Left lung (tissue), 10 donors: ENCODE results near the gene CLCN2. TPM values are rescaled to one million over a fixed set of nuclear protein-coding genes. Genes with fewer than 3 reads are reported as not detected.

Experiments
- ATAC-seq: fragments of 200-7000 bp; cut with Tn5 transposase; one replicate; pipeline ENCODE4 v1.9.1; 2020; ENCODE audit warnings: moderate library complexity
- DNase-seq, 4 donors: peaks; one replicate each; pipeline ENCODE4 v3.0.0-alpha.2; 2013 to 2020
- H3K27ac ChIP-seq, 2 donors: fragments of 200-600 bp; sonication (generic) in 1 of 2; one replicate each; pipeline versions ENCODE4 v1.5.0 to v1.8.0; 2020 to 2021
- H3K27me3 ChIP-seq, 2 donors: fragments of 200-600 bp; sonication (generic) in 1 of 2; one replicate each; pipeline versions ENCODE4 v1.5.0 to v1.8.0; 2020 to 2021
- H3K36me3 ChIP-seq, 2 donors: fragments of 200-600 bp; sonication (generic) in 1 of 2; one replicate each; pipeline versions ENCODE4 v1.5.0 to v1.8.0; 2020 to 2021
- H3K4me1 ChIP-seq, 2 donors: fragments of 200-600 bp; one replicate each; pipeline ENCODE4 v1.8.0; 2021
- H3K4me3 ChIP-seq, 2 donors: fragments of 200-600 bp; sonication (generic) in 1 of 2; one replicate each; pipeline versions ENCODE4 v1.5.0 to v1.8.0; 2020 to 2021; ENCODE audit warnings: mild to moderate bottlenecking in 1 of 2
- H3K9me3 ChIP-seq, 2 donors: fragments of 200-600 bp; sonication (generic) in 1 of 2; one replicate each; pipeline versions ENCODE4 v1.5.0 to v1.8.0; 2020 to 2021
- CTCF ChIP-seq, 2 donors: fragments of 200-600 bp; sonication (generic) in 1 of 2; IDR thresholded peaks; one replicate each; pipeline versions ENCODE4 v1.5.0 to v1.8.0; 2021; ENCODE audit warnings: antibody characterized with exemption in 2 of 2
- intact Hi-C, 2 donors: fragments of 100-400 bp; cut with DNase I; formaldehyde crosslinking; loops; one replicate each; pipeline versions ENCODE4 v1.11.2 to v1.14.2; 2022
- polyA plus RNA-seq, 6 donors: library from polyadenylated mRNA; unstranded; fragments of 120-200 nt; gene quantifications; one replicate each; pipeline ENCODE4 v1.2.1, GENCODE V29; 2013; ENCODE audit not compliant: insufficient read length in 6 of 6
- total RNA-seq, 2 donors: library from RNA; stranded (reverse); fragmentation: NEBNext Ultra II Directional; extraction: Animal tissue kit (Norgen Biotek cat#: 25700); gene quantifications; one replicate each; pipeline ENCODE4 v1.2.1, GENCODE V29; 2021
- donor health status: DM: no; HTN: yes; CAD: no.
- donor health status: DM: no; HTN: no; CAD: no.

Gene CLCN2
- total and polyA plus RNA-seq, 8 donors: 4.4 to 12.0 (median 10.1) TPM

GRCh38 chr3:184335291-184335660 lies 26.1 kb downstream of the CLCN2 start:
- Histone ChIP-seq H3K4me3 (peak overlapping the region in 1 of 2 donors; percentile 84), H3K27ac (peak overlapping the region; percentile 89 to 90), H3K36me3 (peaks cover 18 to 52% of the 10 kb centered on the region in 2 donors), H3K4me1 (peaks cover 19 to 67% of the 10 kb centered on the region in 2 donors), H3K9me3 (no peaks in the 10 kb centered on the region), H3K27me3 (no peaks in the 10 kb centered on the region)
- TF ChIP-seq CTCF (IDR thresholded peaks at IDR 0.05): no peak
- ATAC-seq: peak; percentile 1
- intact Hi-C loops: no loop called here
- DNase-seq: no peak

- no peak overlapping the region for H3K4me3 ChIP-seq
- no peaks in the 10 kb centered on the region for H3K27me3 ChIP-seq
- DNase-seq (peak in 1 of 4 donors; percentile 40), ATAC-seq (no peak)
- no peaks in the 10 kb centered on the region for H3K9me3 ChIP-seq
- H3K36me3 ChIP-seq: peaks cover 18 to 58% of the 10 kb centered on the region in 2 donors
- H3K4me1 ChIP-seq: peaks cover 19 to 65% of the 10 kb centered on the region in 2 donors
- H3K27ac ChIP-seq: peak overlapping the region; percentile 89 to 90
- intact Hi-C loops: no loop called here
- TF ChIP-seq CTCF (IDR thresholded peaks at IDR 0.05): no peak
Observed at GRCh38 chr3:184334470-184335158, 26.8 kb downstream of the CLCN2 start.

- H3K27me3 ChIP-seq: no peaks in the 10 kb centered on the region
- H3K4me3 ChIP-seq: no peak overlapping the region
- ATAC-seq (no peak), DNase-seq (no peak)
- intact Hi-C loops: no loop called here
- H3K36me3 ChIP-seq: peaks cover 22 to 67% of the 10 kb centered on the region in 2 donors
- peaks cover 19 to 61% of the 10 kb centered on the region in 2 donors for H3K4me1 ChIP-seq
- no peaks in the 10 kb centered on the region for H3K9me3 ChIP-seq
- peak overlapping the region in 1 of 2 donors; percentile 9 for H3K27ac ChIP-seq
- no peak for TF ChIP-seq CTCF (IDR thresholded peaks at IDR 0.05)
Observed at GRCh38 chr3:184333700-184334099, 27.7 kb downstream of the CLCN2 start.

- DNase-seq (no peak), ATAC-seq (no peak)
Observed at GRCh38 chr3:184333190-184333589, 28.2 kb downstream of the CLCN2 start.

More at GRCh38 chr3:184333190-184333589, 28.2 kb downstream of the CLCN2 start:
- Histone ChIP-seq H3K4me1 (peaks cover 17 to 56% of the 10 kb centered on the region in 2 donors), H3K27ac (peak overlapping the region in 1 of 2 donors; percentile 9), H3K4me3 (no peak overlapping the region), H3K36me3 (peaks cover 26 to 73% of the 10 kb centered on the region in 2 donors), H3K27me3 (no peaks in the 10 kb centered on the region), H3K9me3 (no peaks in the 10 kb centered on the region)
- intact Hi-C loops: no loop called here
- no peak for TF ChIP-seq CTCF (IDR thresholded peaks at IDR 0.05)
